Esophagus muscularis mucosa (tissue), 4 donors: ENCODE measurements around the gene TNNT2. TPM values are rescaled to one million over a fixed set of nuclear protein-coding genes. Genes with fewer than 3 reads are reported as not detected.

Source experiments
- DNase-seq: peaks from one replicate; pipeline ENCODE4 v3.0.0-alpha.2; 2017; ENCODE audit errors: extremely low spot score
- H3K27ac ChIP-seq, 4 donors: fragments of 200-600 bp; sonication (generic); replicated peaks in 1 of 4; 1 replicate in 3 of 4; 2 replicates in 1 of 4; pipeline ENCODE4 v1.5.1; 2016 to 2019; ENCODE audit warnings: mild to moderate bottlenecking in 1 of 4
- H3K27me3 ChIP-seq, 4 donors: fragments of 200-600 bp; sonication (generic); one replicate each; pipeline versions ENCODE4 v1.5.1 to v1.6.0; 2016 to 2019
- H3K36me3 ChIP-seq, 4 donors: fragments of 200-600 bp; sonication (generic); one replicate each; pipeline ENCODE4 v1.5.1; 2016 to 2019
- H3K4me1 ChIP-seq, 4 donors: fragments of 200-600 bp; sonication (generic); one replicate each; pipeline ENCODE4 v1.5.1; 2016 to 2019
- H3K4me3 ChIP-seq, 4 donors: fragments of 200-600 bp; sonication (generic); 1 replicate in 2 of 4; 2 replicates in 2 of 4; pipeline ENCODE4 v1.5.1; 2016 to 2019; ENCODE audit warnings: mild to moderate bottlenecking in 4 of 4, moderate library complexity in 1 of 4
- H3K9me3 ChIP-seq, 4 donors: fragments of 200-600 bp; sonication (generic); 1 replicate in 3 of 4; 2 replicates in 1 of 4; pipeline ENCODE4 v1.5.1; 2016 to 2019
- EP300 ChIP-seq: sonication (generic); formaldehyde crosslinking; IDR thresholded peaks from one replicate; pipeline ENCODE4 v1.6.1; 2017; ENCODE audit warnings: antibody characterized with exemption
- POLR2A ChIP-seq: fragments of 450-650 bp; IDR thresholded peaks from one replicate; pipeline ENCODE4 v1.6.1; 2017; ENCODE audit warnings: antibody characterized with exemption, moderate library complexity, mild to moderate bottlenecking, low read depth
- POLR2AphosphoS5 ChIP-seq, 2 donors: sonication (generic); formaldehyde crosslinking; IDR thresholded peaks; one replicate each; pipeline ENCODE4 v1.6.1; 2017; ENCODE audit warnings: antibody characterized with exemption in 2 of 2
- WGBS: methylation state at CpG from one replicate; pipeline ENCODE4 v1.1.5; 2018; 5-methylcytosine and 5-hydroxymethylcytosine counted together
- intact Hi-C: fragments of 100-400 bp; cut with DNase I; formaldehyde crosslinking; loops from one replicate; pipeline ENCODE4 v1.15.1; 2023
- total RNA-seq, 4 donors: library from RNA; depleted of rRNA; stranded (reverse); fragments of >200 nt; gene quantifications; one replicate each; pipeline versions ENCODE4 v1.1.0 to v1.2.1, GENCODE V29; 2016
- TF ChIP-seq, protein P1 (sequence below), 3 experiments: fragments of 200-600 bp in 2 of 3; fragments of 450-650 bp in 1 of 3; sonication (generic) in 2 of 3; IDR thresholded peaks; one replicate each; pipeline ENCODE4 v1.5.1; 2017 to 2019; ENCODE audit warnings: antibody characterized with exemption in 3 of 3, mild to moderate bottlenecking in 2 of 3, moderate library complexity in 1 of 3

Gene TNNT2
- total RNA-seq = 1 to 10 TPM in 1 of 4 donors, under 1 TPM in 1, not detected in 2; 0.83 to 2.0 TPM

GRCh38 chr1:201377611-201378092 is at the start of gene TNNT2:
Gene TNNT2, minus strand, starts transcription at chr1:201377680. Its CDS starts 4,426 bp downstream, at chr1:201373254.
- no peak for TF ChIP-seq EP300
- TF ChIP-seq POLR2A = no peak
- TF ChIP-seq POLR2AphosphoS5 (IDR thresholded peaks at IDR 0.05) = no peak
- TF ChIP-seq, protein P1, sequence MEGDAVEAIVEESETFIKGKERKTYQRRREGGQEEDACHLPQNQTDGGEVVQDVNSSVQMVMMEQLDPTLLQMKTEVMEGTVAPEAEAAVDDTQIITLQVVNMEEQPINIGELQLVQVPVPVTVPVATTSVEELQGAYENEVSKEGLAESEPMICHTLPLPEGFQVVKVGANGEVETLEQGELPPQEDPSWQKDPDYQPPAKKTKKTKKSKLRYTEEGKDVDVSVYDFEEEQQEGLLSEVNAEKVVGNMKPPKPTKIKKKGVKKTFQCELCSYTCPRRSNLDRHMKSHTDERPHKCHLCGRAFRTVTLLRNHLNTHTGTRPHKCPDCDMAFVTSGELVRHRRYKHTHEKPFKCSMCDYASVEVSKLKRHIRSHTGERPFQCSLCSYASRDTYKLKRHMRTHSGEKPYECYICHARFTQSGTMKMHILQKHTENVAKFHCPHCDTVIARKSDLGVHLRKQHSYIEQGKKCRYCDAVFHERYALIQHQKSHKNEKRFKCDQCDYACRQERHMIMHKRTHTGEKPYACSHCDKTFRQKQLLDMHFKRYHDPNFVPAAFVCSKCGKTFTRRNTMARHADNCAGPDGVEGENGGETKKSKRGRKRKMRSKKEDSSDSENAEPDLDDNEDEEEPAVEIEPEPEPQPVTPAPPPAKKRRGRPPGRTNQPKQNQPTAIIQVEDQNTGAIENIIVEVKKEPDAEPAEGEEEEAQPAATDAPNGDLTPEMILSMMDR (IDR thresholded peaks at IDR 0.05) = no peak
- no peak within 1 kb of the TSS for H3K27ac ChIP-seq
- no peak for DNase-seq
- H3K4me1 ChIP-seq = peaks cover 0 to 18% (median 0%) of the 10 kb centered on the region in 4 donors
- 63% methylated on average over 8 of the region's 9 CpGs for WGBS
- peaks cover 0 to 32% (median 0%) of the 10 kb centered on the region in 4 donors for H3K27me3 ChIP-seq
- peaks cover 0 to 36% (median 0%) of the 10 kb centered on the region in 4 donors for H3K36me3 ChIP-seq
- intact Hi-C loops = no loop called here
- no peak within 1 kb of the TSS for H3K4me3 ChIP-seq
- H3K9me3 ChIP-seq = no peaks in the 10 kb centered on the region

DNA sequence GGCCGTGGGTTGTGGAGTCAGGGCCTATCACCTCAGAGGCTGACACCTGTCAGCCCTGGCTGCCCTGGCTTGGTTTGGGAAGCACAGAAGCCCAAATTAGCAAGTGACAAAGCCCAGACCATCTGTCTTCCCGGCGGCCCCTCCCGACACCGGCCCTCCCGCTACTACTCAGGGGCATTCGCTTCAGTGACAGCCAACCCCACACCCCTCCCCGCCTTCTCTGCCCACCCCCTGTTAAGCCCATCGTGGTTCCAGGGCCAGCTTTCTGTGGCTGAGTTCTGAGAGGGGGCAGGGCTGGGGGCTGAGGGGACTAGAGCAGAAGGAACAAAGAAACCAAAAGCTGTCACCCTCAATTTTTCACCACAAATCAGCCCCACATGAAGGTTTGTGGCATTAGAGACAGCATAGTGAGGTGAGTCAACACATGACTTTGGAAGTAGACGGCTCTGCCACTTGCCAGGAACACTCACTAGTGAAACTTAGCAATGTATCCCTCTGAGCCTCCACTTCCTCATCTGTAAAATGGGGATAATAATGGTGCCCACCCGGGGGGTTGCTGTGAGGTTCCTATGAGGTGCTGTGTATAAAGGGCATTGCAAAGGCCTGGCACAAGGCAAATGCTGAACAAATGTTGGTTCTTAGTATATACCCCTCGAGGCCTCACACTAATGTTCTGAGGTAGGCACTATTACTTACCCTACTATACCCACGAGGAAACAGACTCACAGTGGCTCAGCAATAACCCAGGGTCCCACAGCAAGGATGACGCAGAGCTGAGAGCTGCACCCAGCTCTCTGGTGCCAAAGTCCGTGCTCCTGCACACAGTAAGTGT is 49.2 kb upstream of the TNNT2 start:
- Histone ChIP-seq H3K36me3 (no peaks in the 10 kb centered on the region), H3K4me1 (no peaks in the 10 kb centered on the region), H3K4me3 (no peak overlapping the region), H3K27ac (no peak overlapping the region), H3K9me3 (no peaks in the 10 kb centered on the region), H3K27me3 (peaks cover 0 to 8% (median 0%) of the 10 kb centered on the region in 4 donors)
- WGBS = 79% methylated on average over 13 of the region's 15 CpGs
- intact Hi-C loops = no loop called here
- DNase-seq = no peak
- TF ChIP-seq POLR2AphosphoS5 (IDR thresholded peaks at IDR 0.05) (no peak), EP300 (no peak), POLR2A (no peak)
- TF ChIP-seq, protein P1 (IDR thresholded peaks at IDR 0.05) = no peak

DNA sequence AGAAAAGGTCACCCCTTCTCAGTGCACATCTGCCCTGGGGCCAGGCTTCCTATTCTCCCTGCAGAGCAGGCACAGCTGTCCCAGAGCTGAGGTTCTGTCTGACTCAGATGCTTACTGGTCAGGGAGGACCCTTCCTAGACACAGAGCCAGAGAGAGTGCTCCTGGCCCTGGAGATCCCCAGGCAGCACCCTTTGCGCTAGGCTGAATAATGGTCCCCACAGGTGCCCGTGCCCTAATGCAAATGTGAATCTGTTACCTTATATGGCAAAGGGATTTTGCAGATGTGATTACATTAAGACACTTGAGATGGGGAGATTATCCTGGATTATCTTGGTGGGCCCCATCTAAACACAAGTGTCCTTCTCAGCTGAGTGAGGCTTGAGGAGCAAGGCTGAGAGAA is 46.7 kb upstream of the TNNT2 start:
- no peaks in the 10 kb centered on the region for H3K9me3 ChIP-seq
- no peak overlapping the region for H3K4me3 ChIP-seq
- H3K27me3 ChIP-seq = no peaks in the 10 kb centered on the region
- WGBS = 94% methylated on average over 2 of the region's 2 CpGs
- peaks cover 0 to 3% (median 0%) of the 10 kb centered on the region in 4 donors for H3K4me1 ChIP-seq
- DNase-seq = no peak
- no peak overlapping the region for H3K27ac ChIP-seq
- TF ChIP-seq POLR2A (no peak), POLR2AphosphoS5 (IDR thresholded peaks at IDR 0.05) (no peak), EP300 (no peak)
- TF ChIP-seq, protein P1 (IDR thresholded peaks at IDR 0.05) = no peak
- H3K36me3 ChIP-seq = no peaks in the 10 kb centered on the region
- intact Hi-C loops = no loop called here

GRCh38 chr1:201423655-201424054 is 46.2 kb upstream of the TNNT2 start:
- H3K27ac ChIP-seq = no peak overlapping the region
- no peaks in the 10 kb centered on the region for H3K27me3 ChIP-seq
- DNase-seq = no peak
- intact Hi-C loops = no loop called here
- H3K9me3 ChIP-seq = no peaks in the 10 kb centered on the region
- H3K4me1 ChIP-seq = peaks cover 0 to 3% (median 0%) of the 10 kb centered on the region in 4 donors
- 86% methylated on average over 5 of the region's 6 CpGs for WGBS
- TF ChIP-seq POLR2AphosphoS5 (IDR thresholded peaks at IDR 0.05) = no peak
- TF ChIP-seq EP300 = no peak
- TF ChIP-seq, protein P1 (IDR thresholded peaks at IDR 0.05) = no peak
- no peak for TF ChIP-seq POLR2A
- H3K36me3 ChIP-seq = no peaks in the 10 kb centered on the region
- no peak overlapping the region for H3K4me3 ChIP-seq
